Progenitor cell of endocrine pancreas (in vitro differentiated cells): ENCODE data around the gene SCAF8. TPM values are rescaled to one million over a fixed set of nuclear protein-coding genes. Genes with fewer than 3 reads are reported as not detected.
"Not testable (repeated sequence)": the region's sequence is repeated elsewhere in the genome, so short reads cannot be mapped to it uniquely, and the experiment has no call there.

Source experiments
- DNase-seq: peaks from one replicate; pipeline ENCODE4 v3.0.0; 2021; ENCODE audit warnings: low spot score; ENCODE audit not compliant: unreplicated experiment
- H3K27ac Mint-ChIP-seq: 2 replicates; pipeline ENCODE4 v1.8.0; 2021; ENCODE audit warnings: mild to moderate bottlenecking, moderate library complexity, mixed read lengths
- H3K27me3 Mint-ChIP-seq: 2 replicates; pipeline ENCODE4 v1.8.0; 2021; ENCODE audit warnings: mixed read lengths
- H3K36me3 Mint-ChIP-seq: 2 replicates; pipeline ENCODE4 v1.8.0; 2022; ENCODE audit warnings: mixed read lengths; ENCODE audit not compliant: insufficient read depth
- H3K4me1 Mint-ChIP-seq: 2 replicates; pipeline ENCODE4 v1.8.0; 2021; ENCODE audit warnings: low read depth, mixed read lengths
- H3K4me3 Mint-ChIP-seq: 2 replicates; pipeline ENCODE4 v1.8.0; 2021; ENCODE audit warnings: low read depth, mild to moderate bottlenecking, moderate library complexity, mixed read lengths
- H3K9me3 Mint-ChIP-seq: 2 replicates; pipeline ENCODE4 v1.8.0; 2021; ENCODE audit warnings: low read depth, mixed read lengths
- CTCF ChIP-seq: fragments of 200-600 bp; sonication (generic); IDR thresholded peaks from one replicate; pipeline ENCODE4 v1.5.0; 2021; ENCODE audit warnings: antibody characterized with exemption, mild to moderate bottlenecking; ENCODE audit not compliant: unreplicated experiment
- total RNA-seq: library from RNA; stranded (reverse); gene quantifications from 2 replicates; pipeline ENCODE4 v1.2.1, GENCODE V29; 2021

The SCAF8 gene
- total RNA-seq, 1 donor from 2014 or later = 69.5 TPM

DNA sequence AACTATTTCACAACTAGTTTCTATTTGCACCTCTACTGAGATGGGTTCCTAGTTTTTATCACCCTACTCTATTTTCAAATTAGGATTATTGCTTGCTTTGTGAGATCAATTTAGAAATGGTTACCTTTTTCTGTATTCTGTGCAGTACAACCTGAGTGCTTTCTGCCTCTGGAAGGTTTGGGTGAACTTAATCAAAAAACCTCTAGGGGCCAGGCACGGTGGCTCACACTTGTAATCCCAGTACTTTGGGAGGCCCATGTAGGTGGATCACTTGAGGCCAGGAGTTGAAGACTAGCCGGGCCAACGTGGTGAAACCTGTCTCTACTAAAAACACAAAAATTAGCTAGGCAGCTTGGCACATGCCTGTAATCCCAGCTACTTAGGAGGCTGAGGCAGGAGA lies 63.3 kb downstream of the SCAF8 start:
- no peak overlapping the region for H3K4me3 Mint-ChIP-seq
- H3K36me3 Mint-ChIP-seq = peaks cover 32% of the 10 kb centered on the region
- DNase-seq = no peak
- H3K4me1 Mint-ChIP-seq = peaks cover 3% of the 10 kb centered on the region
- no peak overlapping the region for H3K27ac Mint-ChIP-seq
- no peaks in the 10 kb centered on the region for H3K27me3 Mint-ChIP-seq
- no peak for TF ChIP-seq CTCF
- H3K9me3 Mint-ChIP-seq = no peaks in the 10 kb centered on the region

GRCh38 chr6:154797857-154798256 lies 64.6 kb downstream of the SCAF8 start:
- no peak for DNase-seq
- no peaks in the 10 kb centered on the region for H3K27me3 Mint-ChIP-seq
- no peak overlapping the region for H3K27ac Mint-ChIP-seq
- H3K4me1 Mint-ChIP-seq = peaks cover 3% of the 10 kb centered on the region
- no peaks in the 10 kb centered on the region for H3K9me3 Mint-ChIP-seq
- TF ChIP-seq CTCF = no peak
- no peak overlapping the region for H3K4me3 Mint-ChIP-seq
- H3K36me3 Mint-ChIP-seq = peaks cover 28% of the 10 kb centered on the region

- DNase-seq = no peak
- H3K27ac Mint-ChIP-seq = peak overlapping the region; percentile 35
- H3K27me3 Mint-ChIP-seq = no peaks in the 10 kb centered on the region
- no peaks in the 10 kb centered on the region for H3K9me3 Mint-ChIP-seq
- peaks cover 3% of the 10 kb centered on the region for H3K4me1 Mint-ChIP-seq
- H3K36me3 Mint-ChIP-seq = peaks cover 28% of the 10 kb centered on the region
- H3K4me3 Mint-ChIP-seq = no peak overlapping the region
- no peak for TF ChIP-seq CTCF
Observed at GRCh38 chr6:154800338-154800737, 67.1 kb downstream of the SCAF8 start.

GRCh38 chr6:154805288-154805911 lies 72.2 kb downstream of the SCAF8 start:
- peaks cover 19% of the 10 kb centered on the region for H3K36me3 Mint-ChIP-seq
- peak; percentile 50 for TF ChIP-seq CTCF
- H3K27me3 Mint-ChIP-seq = no peaks in the 10 kb centered on the region
- DNase-seq = no peak
- H3K4me1 Mint-ChIP-seq = no peaks in the 10 kb centered on the region
- no peaks in the 10 kb centered on the region for H3K9me3 Mint-ChIP-seq
- H3K4me3 Mint-ChIP-seq = no peak overlapping the region
- no peak overlapping the region for H3K27ac Mint-ChIP-seq

DNA sequence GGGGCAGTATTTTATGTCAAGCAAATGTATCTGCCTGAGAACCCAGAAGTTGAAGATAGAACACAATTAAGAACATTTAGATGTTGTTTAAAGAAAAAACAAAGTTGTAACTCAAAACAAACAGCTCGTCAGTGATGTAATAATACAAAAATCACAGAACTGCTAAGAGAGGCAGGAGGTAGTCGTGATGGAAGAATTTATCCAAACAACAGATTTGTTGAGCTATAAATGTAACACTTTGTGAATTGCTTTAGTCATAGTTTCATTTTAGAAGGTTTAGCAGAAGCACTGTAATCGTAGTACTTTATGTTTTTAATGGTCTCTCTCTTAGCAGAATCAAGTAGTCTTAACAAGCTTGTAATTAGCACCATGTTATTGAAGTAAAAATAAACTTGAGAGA lies 73.6 kb downstream of the SCAF8 start:
- Mint-ChIP-seq H3K4me3 (no peak overlapping the region), H3K36me3 (peaks cover 31% of the 10 kb centered on the region), H3K27ac (no peak overlapping the region), H3K9me3 (no peaks in the 10 kb centered on the region), H3K4me1 (no peaks in the 10 kb centered on the region), H3K27me3 (no peaks in the 10 kb centered on the region)
- no peak for TF ChIP-seq CTCF
- DNase-seq = no peak

GRCh38 chr6:154811663-154812062 lies 78.4 kb downstream of the SCAF8 start:
- H3K4me3 Mint-ChIP-seq, H3K27me3 Mint-ChIP-seq, H3K4me1 Mint-ChIP-seq, DNase-seq, H3K9me3 Mint-ChIP-seq, H3K27ac Mint-ChIP-seq: not testable (repeated sequence)
- peaks cover 38% of the 10 kb centered on the region for H3K36me3 Mint-ChIP-seq
